RCC 7860 (cell line): ENCODE data around the gene MBNL1.

Experiments
- DNase-seq: peaks from one replicate; pipeline ENCODE4 v3.0.0-alpha.2; 2015; ENCODE audit warnings: low spot score
- FAIRE-seq: peaks from 2 replicates; lab custom pipeline; 2012; peaks lifted over from hg19 to GRCh38; lab: Jason Lieb, UNC

MBNL1 gene

DNA sequence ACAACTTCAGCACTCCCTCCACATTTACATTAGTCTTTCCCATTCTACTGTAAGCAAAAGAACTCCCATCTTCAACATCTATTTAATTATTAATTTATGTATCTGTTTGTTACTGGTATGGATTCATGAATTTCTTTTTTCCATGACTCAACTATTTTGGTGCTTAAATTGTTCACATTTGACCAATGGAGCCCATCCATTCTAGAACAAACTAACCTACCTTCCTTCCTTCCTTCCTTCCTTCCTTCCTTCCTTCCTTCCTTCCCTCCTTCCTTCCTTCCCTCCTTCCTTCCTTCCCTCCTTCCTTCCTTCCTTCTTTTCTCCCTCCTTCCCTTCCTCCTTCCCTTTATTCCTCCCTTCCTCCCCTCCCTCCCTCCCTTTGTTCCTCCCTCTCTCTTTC, 16.8 kb upstream of the MBNL1 start:
- FAIRE-seq (no peak), DNase-seq (no peak)

DNA sequence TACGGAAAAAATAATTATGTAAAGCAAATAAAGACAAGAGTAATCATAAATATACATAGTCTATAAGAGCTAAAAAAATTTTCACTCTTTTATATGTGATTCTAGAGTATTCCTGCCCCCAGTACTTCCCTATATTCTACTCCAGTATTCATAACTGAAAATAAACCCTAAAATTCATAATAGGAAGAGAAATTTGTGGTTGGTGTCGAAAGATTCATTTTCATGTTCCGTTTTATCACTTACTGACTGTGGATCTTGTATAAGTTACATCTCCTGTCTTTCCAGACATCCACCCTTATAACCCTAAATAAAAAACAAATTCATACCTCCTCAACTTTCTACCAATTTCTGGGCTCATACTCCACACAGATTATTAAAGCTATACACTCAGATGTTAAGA, 16.0 kb upstream of the MBNL1 start:
- FAIRE-seq (no peak), DNase-seq (no peak)

DNA sequence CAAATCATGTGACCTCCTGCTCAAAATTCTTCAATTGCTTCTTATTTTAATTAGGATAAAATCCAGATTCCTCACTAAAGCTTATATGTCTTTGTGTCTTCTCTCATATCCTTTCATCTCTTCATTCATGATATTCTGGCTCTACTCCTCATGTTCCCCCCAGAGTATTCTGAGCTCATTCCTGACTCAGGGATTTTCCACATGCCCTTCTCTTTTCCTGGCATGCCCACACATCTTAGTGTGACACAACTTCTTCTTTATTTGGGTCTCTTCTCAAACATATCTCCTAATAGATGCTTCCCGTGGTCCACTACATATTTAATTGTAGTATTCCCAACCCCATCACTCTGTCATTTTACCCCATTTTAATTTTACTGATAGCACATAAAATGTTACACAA, 15.2 kb upstream of the MBNL1 start:
- no peak for FAIRE-seq
- no peak for DNase-seq

DNA sequence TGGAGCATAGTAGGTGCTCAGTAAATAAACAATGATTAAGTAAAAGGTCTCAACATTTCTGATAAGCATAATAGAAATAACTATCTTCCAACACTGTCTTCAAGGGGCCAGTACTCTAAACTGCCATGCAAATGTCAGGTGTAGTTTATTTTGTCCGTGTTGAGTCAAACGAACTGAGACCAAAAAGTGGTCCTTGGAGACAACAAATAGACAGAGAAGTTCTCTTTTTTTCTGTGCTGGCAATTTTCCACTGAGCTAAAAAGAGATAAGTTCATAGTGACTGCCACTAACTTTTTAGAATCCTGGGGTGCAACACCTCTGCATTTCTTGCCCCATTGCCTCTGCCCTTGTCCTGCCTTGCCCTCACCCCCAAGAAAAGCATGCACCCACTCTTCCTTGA, 14.7 kb upstream of the MBNL1 start:
- no peak for FAIRE-seq
- no peak for DNase-seq

DNA sequence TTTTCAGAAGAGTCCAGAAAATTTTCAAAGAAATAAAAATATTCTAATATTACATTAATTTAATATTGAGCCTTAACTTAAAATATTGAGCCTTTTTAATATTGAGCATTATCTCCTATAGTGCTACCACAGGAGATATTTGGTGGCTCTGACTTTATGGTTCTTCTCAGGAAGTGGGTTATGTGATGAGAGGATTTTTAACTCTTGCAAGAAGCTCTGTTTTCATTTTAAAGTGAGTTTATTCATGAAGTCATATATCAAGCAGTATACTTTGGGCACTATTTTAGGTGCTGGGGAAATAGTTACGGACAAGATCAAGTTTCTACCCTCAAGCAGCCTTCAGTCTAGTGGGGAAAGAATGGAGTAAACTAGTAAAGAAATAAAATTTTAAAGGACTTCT, 13.4 kb upstream of the MBNL1 start:
- no peak for FAIRE-seq
- DNase-seq = no peak

DNA sequence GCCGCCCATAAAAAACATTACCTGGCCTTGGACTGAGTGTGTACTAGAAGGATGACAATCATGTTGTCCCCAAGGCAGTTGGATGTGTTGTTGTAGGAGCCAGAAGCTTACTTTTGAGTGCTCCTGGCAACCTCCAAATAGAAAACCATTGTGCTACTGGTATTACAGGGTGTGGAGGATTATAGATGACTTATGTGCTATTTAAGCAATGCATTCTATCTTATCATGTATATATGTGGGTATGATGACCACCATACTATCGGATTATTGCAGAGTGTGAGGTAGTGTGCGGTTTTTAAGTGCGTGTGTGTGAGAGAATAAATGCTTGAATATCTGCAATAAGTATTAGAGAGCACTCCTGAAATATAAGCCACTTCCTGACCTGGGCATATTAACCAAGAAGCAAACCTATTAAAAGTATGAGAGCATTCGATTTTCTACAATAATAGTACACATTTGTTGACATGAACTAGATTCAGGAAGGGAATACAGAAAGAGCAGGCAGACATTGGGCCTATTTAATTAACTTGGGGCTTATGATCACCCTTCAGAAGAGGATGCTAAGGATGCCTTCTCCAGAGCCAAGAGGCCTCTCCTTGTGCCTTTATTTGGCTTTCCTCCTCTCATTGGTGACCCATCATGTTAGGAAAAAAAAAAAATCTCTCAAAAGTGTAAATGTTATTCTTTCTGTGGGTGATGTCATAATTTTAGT, 11.7 kb upstream of the MBNL1 start:
- no peak for FAIRE-seq

DNA sequence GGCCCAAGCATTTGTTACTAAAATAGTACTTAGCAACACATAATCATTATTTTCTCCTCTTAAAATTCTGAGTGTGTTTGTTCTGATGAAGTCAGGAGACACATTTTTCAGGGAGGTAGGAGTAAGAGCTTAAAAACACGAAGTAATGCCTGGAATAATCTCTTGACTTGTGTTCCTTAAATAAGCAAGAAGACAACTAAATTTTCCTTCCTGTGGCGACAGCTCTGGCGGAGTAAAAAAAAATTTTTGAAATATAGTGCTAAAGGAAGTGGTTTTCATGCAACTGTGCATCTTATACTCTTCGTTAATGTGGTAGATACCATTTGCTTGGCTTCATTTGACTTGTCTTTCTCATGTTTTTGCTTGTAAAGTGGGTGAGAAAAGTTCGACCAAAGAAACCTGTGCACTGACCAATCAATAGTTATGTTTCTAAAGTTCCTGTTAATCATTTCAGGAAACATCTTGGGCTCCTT, 11.1 kb upstream of the MBNL1 start:
- no peak for DNase-seq

More for the DNA sequence above, 11.7 kb upstream of the MBNL1 start:
- DNase-seq = no peak

DNA sequence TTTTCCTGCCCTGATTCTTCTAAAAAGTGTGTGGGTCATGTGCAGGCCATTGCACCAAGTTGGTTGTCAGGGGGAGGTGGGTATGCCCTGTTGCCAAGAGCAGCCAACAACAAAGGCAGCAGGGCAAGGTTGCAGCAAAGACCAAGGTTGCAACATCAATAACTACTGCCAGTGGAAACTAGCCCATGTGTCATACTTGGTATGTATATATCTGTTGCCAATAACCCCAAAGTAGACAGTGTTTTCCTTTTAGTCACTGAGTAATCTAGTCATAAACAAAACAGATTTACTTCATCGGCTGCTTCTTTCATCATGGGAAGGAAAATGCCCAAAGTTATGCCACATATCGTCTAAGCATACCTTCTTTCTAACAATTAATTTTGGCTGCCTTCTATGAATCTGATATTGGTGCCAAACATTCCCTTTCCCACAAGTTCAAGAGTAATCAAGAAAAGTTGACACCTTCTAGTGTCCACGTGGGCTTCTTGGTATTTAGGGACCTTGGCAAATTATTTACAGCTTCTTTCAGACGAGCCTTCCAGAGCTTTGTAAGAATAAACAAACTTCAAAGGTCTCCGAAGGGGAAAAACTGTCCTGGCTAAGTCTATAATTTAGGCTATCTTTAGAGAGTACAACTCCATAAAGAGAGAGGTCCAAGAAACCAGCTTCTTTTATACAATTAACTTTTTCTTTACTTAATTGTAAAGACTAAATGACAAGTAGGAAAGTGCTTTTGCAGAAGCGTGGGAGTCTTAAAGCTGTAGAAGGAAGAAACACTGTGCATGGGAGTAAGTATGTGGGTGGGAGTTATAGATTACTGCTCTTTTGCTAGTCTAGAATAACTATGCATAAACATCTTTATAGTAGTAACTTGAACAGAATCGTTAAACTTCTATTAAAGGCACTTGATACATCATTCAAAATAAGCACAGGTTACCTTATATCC, 10.0 kb upstream of the MBNL1 start:
- DNase-seq (peak; percentile 66), FAIRE-seq (no peak)

More for the DNA sequence above, 11.1 kb upstream of the MBNL1 start:
- FAIRE-seq = no peak

DNA sequence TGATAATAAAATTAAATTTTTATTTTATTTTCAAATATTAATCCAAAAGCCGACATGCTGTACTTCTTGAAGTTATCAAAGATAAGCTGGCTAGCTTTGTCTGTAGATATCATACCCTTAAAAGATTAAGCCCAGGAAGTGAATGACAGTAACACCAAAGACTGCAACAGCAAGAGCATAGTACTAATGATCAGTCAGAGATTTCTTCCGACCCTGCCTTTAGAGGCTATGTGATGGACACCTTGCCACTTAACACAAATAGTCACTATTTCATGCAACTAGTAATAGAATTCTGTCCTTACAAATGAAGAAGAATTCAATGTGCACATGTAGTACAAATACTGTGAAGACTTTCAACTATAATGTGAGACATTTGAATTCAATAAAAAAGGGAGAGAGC, 9.3 kb upstream of the MBNL1 start:
- FAIRE-seq (no peak), DNase-seq (no peak)

DNA sequence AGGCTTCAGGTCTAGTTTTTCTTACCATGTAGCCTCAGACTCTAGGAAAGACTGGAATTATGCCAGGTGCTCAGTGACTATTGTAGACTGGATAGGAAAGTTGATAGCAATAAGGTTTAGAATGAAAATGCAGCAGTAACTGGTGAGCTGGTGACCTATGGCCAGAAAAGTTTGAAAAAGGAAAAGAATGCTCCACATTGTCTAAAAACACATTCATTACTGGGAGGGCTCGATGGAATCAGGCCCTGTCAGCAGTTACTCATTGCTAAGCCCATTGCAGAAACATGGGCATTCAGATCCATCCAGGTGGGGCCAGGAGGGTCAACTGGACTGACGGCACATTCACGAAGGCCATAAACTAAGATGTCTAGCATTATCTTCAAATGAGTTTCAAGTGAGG, 8.7 kb upstream of the MBNL1 start:
- FAIRE-seq = no peak
- no peak for DNase-seq

DNA sequence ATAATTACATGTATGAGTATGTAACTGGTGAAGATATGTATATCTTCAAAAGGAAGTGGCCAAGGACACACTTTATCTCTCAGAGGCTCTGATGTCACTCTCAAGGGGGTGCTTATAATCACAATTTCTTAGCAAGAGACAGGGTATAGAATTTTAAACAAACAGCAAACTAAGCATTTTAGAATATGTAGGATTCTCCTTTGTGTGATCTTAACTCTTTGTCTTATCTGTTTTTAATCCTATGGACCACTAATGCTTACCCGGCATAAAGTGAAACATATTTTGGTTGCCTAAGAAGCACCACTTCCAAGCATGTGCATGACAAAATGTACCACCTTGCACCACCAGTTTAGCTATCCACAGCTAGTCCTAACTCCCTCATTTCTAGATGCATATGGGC, 8.2 kb upstream of the MBNL1 start:
- DNase-seq (no peak), FAIRE-seq (no peak)

DNA sequence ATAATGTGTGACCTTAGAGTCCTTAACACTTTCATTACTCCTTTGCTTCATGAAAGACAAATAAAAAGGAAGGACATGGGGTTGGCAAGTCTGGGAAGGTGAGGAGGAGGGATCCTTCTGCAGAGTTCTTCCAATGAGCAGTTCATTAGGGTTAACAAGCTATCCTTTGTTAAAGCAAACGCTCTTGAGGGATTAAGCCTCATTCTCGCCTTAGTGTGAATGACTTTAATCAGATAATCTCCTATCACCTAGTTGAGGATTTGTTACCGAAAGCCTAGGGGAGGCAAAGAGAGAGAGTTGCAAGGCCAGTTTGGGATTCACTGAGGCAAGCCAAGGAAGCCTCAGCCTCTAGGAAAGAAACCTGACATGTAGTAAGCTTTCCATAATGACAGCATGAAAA, 7.4 kb upstream of the MBNL1 start:
- FAIRE-seq (no peak), DNase-seq (no peak)

DNA sequence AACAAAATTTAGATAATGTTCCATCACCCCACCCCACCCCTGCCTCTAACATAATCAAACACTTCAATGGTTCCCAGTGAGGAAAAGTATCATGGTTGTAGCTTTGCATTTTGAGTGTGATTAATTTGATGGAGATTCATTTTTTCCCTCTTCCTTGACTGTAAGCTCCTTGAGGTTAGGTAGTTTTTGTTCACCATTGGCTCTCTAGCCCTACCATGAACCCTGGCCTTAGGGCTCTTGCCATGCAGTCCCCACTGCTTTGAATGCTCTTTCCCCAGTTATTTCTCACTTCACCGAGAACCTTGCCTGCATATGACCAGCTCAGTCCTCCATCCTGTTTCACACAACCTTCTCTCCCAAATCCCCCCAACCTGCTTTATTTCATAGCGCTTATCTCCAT, 5.0 kb upstream of the MBNL1 start:
- DNase-seq = no peak
- no peak for FAIRE-seq

DNA sequence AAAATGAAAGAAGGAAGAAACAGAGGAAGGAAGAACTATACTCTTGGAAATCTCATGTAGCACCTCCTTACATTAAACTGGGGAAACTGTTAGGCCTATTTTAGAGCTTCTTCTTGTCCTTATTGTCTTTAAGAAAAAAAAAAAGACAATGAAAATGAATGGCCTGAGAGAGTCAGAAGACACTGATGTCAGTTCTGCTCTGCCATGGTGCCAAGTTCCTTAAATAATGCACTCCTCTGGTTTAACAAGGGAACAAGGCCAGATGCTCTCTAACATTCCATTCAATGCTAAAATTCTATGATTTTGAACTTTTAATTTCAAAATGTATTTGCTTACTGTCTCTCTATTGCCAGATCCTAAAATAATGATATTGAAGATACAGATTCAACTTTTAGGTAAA, 4.4 kb upstream of the MBNL1 start:
- no peak for FAIRE-seq
- no peak for DNase-seq

DNA sequence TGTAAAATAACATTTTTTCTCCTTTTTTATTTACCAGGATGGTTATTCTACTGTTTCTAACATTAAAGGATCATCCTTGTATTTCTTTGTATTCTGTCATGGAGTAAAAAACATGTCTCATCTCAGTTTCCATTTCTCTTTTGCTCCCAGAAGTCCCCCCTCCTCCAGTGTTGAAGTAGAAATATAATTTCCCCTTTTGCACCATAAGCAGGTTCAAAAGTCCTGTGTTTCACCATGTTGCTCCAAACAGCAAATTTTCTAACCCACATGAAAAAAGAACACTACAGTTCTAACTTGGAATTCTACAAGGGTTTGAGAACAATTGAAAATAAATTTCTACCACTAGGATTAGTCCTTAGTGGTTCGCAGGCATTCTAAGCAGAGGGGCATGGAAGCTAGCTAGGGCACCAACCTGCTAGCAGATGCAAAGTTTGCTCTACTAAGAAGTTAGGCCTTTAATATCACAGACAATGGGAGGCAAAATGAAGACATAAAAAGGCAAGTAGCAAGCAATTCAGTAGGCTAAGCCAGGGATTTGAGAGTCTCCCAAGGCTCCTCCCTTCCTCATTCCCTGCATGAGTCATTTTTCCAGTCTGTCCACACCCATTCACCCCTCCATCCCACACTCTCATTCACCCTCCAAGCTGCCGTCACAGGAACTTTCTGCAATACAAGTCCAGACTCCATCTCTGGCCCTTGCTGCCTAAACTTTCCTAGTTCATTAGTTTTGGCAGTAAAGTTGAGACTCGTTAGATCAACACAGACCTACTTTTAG, 2.3 kb upstream of the MBNL1 start:
- FAIRE-seq (peak; percentile 65), DNase-seq (peak; percentile 80)

DNA sequence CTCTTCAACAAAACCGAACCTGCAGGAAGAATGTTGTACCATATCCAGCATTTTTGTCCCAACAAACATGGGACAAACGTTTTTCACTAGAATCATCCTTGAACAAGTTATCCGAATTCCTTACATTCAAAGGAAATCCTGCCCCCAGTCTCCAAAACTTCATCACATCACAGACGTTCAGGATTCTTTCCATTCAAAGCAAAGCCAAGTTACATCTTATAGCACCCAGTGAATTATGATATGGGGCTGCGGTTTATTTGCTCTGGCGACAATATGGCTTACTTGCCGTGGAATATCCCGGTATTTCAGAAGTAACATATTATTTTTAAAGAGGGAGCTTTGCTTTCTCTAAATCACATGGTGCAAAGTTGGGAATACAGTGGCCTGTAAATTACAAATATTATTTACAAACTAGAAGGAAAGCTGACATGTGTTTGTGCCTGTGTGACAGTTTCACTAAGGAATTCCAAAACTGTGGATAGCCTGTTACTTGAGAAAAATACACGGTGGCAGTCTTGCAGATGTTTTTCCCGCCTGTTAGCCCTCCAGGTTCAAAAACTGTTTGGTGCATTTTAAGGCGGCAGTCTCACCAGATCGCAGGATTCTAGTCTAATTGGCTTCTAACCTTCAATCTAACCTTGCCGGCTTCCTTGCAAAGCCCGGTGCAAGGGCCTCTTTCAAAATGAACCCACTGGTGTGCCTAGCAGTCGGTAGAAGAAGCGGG, 736 bp upstream of the MBNL1 start:
- DNase-seq = peak; percentile 23
- FAIRE-seq = no peak

DNA sequence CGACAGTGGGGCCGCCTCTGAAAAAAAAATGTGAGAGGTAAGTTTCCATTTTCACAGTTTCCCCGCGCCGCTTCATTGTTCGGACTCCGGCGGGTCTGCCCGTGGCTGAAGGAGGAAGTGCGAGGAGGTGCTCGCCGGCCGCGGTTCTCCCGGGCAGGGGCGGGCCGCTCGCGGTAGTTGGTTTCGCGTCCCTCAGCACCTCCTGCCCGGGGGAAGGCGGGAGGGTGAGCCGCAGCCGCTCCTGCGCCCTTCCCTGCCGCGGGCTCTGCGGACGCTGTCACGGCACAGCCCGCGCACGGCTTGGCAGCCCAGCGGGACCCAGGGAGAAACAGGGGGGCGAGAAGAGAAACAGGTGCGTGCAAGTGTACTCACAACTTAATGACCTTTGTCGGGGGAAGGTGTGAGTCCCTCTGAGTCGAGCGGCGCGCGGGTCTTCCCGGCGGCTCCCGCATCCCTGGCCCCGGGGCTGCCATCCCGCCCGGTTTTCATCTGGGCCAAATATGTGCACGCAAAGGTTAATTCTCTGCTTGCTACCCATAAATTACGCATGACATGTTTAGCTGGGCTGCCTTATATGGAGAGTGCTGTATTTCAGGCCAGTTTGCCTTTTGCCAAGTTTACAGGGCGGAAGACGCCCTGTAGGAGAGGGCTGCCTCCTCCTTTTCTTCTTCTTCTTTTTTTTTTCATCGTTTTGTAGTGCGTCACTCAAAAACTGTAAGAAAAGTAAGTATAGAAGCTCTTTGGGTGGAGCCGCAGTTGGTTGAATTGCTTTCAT, 514 bp downstream of the MBNL1 start:
- FAIRE-seq (no peak), DNase-seq (peak; percentile 52)

DNA sequence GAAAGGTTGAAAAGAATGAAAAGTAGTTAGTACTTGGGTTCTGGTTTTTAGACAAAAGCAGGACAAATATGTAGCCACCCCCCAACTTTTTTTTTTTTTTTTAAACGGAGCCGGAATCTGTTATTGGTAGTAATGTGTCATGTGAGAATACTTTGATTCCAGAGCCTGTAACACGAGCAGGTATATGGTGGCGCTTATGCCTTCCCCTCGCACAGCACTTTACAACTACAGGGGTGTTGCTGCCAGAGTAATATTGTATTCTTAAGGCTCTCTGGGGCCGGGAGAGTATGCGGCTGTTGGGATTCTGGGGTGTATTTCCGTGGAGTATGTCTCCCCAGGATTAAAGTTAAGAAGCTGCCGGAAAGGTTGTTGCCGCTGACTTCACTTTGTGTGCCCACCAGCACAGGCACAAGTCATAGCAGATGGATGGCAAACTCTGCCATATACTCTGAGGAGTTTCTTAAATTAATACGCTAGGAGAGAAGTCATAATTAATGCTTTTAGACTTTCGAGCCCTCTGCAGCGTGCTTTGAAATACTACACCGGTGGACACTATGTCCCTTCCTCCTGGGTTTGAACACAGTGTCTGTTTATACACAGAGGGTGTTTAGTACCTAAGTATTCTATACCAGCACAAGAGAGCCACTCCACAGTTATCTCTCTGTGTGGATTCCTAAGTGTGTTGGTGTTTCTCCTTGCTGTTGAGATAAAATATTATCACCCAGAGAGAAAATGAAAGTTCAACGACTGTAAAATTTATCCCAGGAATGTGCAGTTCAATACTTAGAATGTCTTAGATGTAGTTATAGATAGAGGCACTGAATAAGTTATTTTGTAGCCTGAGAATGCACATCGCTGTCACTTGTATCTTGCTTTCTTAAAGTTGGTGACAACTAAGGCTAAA, 1.4 kb downstream of the MBNL1 start:
- FAIRE-seq = no peak
- DNase-seq = peak; percentile 28

DNA sequence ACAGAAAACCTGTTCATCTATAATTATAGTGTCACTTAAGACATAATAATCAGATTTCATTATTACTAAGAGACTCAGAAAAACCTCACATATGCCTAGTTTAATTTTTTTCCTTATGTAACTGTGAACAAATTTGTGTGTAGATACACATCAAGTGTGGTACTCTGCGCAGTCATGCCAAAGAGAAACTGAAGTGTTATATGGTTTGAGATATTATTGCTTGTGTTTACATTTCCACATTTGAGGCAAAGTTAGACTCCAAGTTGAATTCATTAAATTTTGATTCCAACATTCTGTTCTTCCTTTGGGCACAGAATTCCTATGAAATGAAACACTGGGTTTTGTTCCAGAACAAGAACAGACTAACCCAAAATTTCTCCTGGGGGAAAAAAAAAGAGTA, 2.2 kb downstream of the MBNL1 start:
- no peak for FAIRE-seq

More for the DNA sequence above, 2.2 kb downstream of the MBNL1 start:
- no peak for DNase-seq
